Neural progenitor cell (in vitro differentiated cells): ENCODE data around the gene LACTBL1. TPM values are rescaled to one million over a fixed set of nuclear protein-coding genes. Genes with fewer than 3 reads are reported as not detected.

Experiments
- DNase-seq: peaks from one replicate; pipeline ENCODE4 v3.0.0-alpha.2; 2016; ENCODE audit warnings: low spot score
- H2AFZ ChIP-seq: fragments of 200-600 bp; sonication (generic); replicated peaks from 2 replicates; pipeline ENCODE4 v1.6.1; 2016; ENCODE audit warnings: antibody characterized with exemption
- H3F3A ChIP-seq: fragments of 200-600 bp; sonication (generic); 2 replicates; pipeline ENCODE4 v1.6.1; 2016; ENCODE audit warnings: antibody characterized with exemption, low read depth
- H3K27ac ChIP-seq: fragments of 200-600 bp; sonication (generic); 2 replicates; pipeline ENCODE4 v1.5.1; 2016; ENCODE audit warnings: mild to moderate bottlenecking
- H3K27me3 ChIP-seq: fragments of 200-600 bp; sonication (generic); 2 replicates; pipeline ENCODE4 v1.6.1; 2016; ENCODE audit warnings: mild to moderate bottlenecking, moderate library complexity
- H3K36me3 ChIP-seq: fragments of 200-600 bp; sonication (generic); 2 replicates; pipeline ENCODE4 v1.5.1; 2016
- H3K4me1 ChIP-seq: fragments of 200-600 bp; sonication (generic); 2 replicates; pipeline ENCODE4 v1.6.1; 2016; ENCODE audit warnings: mixed run types
- H3K4me2 ChIP-seq: fragments of 200-600 bp; sonication (generic); 2 replicates; pipeline ENCODE4 v1.6.1; 2016
- H3K4me3 ChIP-seq: fragments of 200-600 bp; sonication (generic); 2 replicates; pipeline ENCODE4 v1.5.1; 2016
- H3K79me2 ChIP-seq: fragments of 200-600 bp; sonication (generic); 2 replicates; pipeline ENCODE4 v1.6.1; 2016; ENCODE audit warnings: low read depth
- H3K9ac ChIP-seq: fragments of 200-600 bp; sonication (generic); 2 replicates; pipeline ENCODE4 v1.6.1; 2016
- H3K9me3 ChIP-seq: fragments of 200-600 bp; sonication (generic); 2 replicates; pipeline ENCODE4 v1.5.1; 2016; ENCODE audit warnings: low read depth
- H4K20me1 ChIP-seq: fragments of 200-600 bp; sonication (generic); 2 replicates; pipeline ENCODE4 v1.6.1; 2016; ENCODE audit warnings: low read depth
- H3K27ac Mint-ChIP-seq: 3 replicates; pipeline ENCODE4 v1.8.0; 2021; ENCODE audit warnings: mixed read lengths
- H3K27me3 Mint-ChIP-seq: 2 replicates; pipeline ENCODE4 v1.8.0; 2022; ENCODE audit warnings: low read depth, mild to moderate bottlenecking, inconsistent platforms, moderate library complexity, mixed read lengths; ENCODE audit not compliant: insufficient read depth
- H3K36me3 Mint-ChIP-seq: 3 replicates; pipeline ENCODE4 v1.8.0; 2021; ENCODE audit warnings: mixed read lengths
- H3K4me1 Mint-ChIP-seq: 3 replicates; pipeline ENCODE4 v1.8.0; 2021; ENCODE audit warnings: mixed read lengths
- H3K4me3 Mint-ChIP-seq: 3 replicates; pipeline ENCODE4 v1.8.0; 2021; ENCODE audit warnings: mild to moderate bottlenecking, moderate library complexity, mixed read lengths
- H3K9me3 Mint-ChIP-seq: 3 replicates; pipeline ENCODE4 v1.8.0; 2020; ENCODE audit warnings: mixed read lengths
- CTCF ChIP-seq: fragments of 200-600 bp; sonication (generic); IDR thresholded peaks from 2 replicates; pipeline ENCODE4 v1.5.1; 2017; ENCODE audit warnings: antibody characterized with exemption, mild to moderate bottlenecking
- EZH2 ChIP-seq: fragments of 200-600 bp; sonication (generic); IDR thresholded peaks from 2 replicates; pipeline ENCODE4 v1.6.1; 2017; ENCODE audit warnings: antibody characterized with exemption, mild to moderate bottlenecking, moderate library complexity
- EZH2phosphoT487 ChIP-seq: fragments of 200-600 bp; sonication (generic); IDR thresholded peaks from 2 replicates; pipeline ENCODE4 v1.6.1; 2017; ENCODE audit warnings: antibody characterized with exemption
- total RNA-seq: library from RNA; depleted of rRNA; stranded (reverse); fragments of >200 nt; gene quantifications from 2 replicates; pipeline ENCODE4 v1.2.3, GENCODE V29; 2015; ENCODE audit warnings: low replicate concordance

The LACTBL1 gene
- total RNA-seq, 1 donor from 2014 or later = not detected

GRCh38 chr1:22907528-22907927 is 65.1 kb downstream of the LACTBL1 start:
- Histone ChIP-seq H3K9me3 (no peaks in the 10 kb centered on the region), H3F3A (no peaks in the 10 kb centered on the region), H3K4me3 (no peak overlapping the region), H2AFZ (no peak overlapping the region), H3K79me2 (no peaks in the 10 kb centered on the region), H3K36me3 (no peaks in the 10 kb centered on the region), H3K27ac (no peak overlapping the region), H3K4me2 (no peak overlapping the region), H4K20me1 (no peaks in the 10 kb centered on the region), H3K27me3 (no peaks in the 10 kb centered on the region), H3K4me1 (no peaks in the 10 kb centered on the region), H3K9ac (no peak overlapping the region)
- DNase-seq = no peak
- no peak overlapping the region for H3K27ac Mint-ChIP-seq
- no peaks in the 10 kb centered on the region for H3K4me1 Mint-ChIP-seq
- H3K4me3 Mint-ChIP-seq = no peak overlapping the region
- H3K27me3 Mint-ChIP-seq = peaks cover 2% of the 10 kb centered on the region
- no peaks in the 10 kb centered on the region for H3K9me3 Mint-ChIP-seq
- TF ChIP-seq EZH2 (no peak), EZH2phosphoT487 (no peak), CTCF (no peak)
- H3K36me3 Mint-ChIP-seq = peaks cover 22% of the 10 kb centered on the region

DNA sequence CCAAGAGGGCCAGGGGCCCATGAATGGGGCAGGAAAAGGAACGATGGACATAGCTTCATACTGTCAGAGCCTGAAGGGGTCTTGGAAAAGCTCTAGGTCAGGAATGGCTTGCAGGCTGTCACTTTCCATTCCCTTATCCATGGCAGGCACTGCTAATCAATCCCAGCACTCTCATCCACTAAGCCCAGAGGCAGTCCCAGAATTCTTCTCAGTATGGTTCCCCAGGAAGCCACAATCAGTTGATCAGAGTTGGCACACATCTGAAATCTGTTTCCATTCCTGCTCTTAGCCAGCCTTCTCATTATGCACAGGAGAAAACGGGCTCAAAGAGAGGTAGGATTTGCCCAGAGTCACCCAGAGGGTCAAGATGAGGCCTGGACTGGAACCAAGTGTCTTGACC is 65.7 kb downstream of the LACTBL1 start:
- H2AFZ ChIP-seq = no peak overlapping the region
- Mint-ChIP-seq H3K36me3 (peaks cover 22% of the 10 kb centered on the region), H3K4me1 (no peaks in the 10 kb centered on the region), H3K9me3 (no peaks in the 10 kb centered on the region), H3K27ac (no peak overlapping the region), H3K27me3 (peaks cover 2% of the 10 kb centered on the region), H3K4me3 (no peak overlapping the region)
- TF ChIP-seq CTCF = no peak
- TF ChIP-seq EZH2 = no peak
- no peak for TF ChIP-seq EZH2phosphoT487
- DNase-seq = no peak
- H3K9me3 ChIP-seq = no peaks in the 10 kb centered on the region
- no peaks in the 10 kb centered on the region for H3K4me1 ChIP-seq
- no peak overlapping the region for H3K4me2 ChIP-seq
- H3K9ac ChIP-seq = no peak overlapping the region
- H3K4me3 ChIP-seq = no peak overlapping the region
- no peaks in the 10 kb centered on the region for H4K20me1 ChIP-seq
- H3K27ac ChIP-seq = no peak overlapping the region
- H3K79me2 ChIP-seq = no peaks in the 10 kb centered on the region
- H3K36me3 ChIP-seq = no peaks in the 10 kb centered on the region
- H3K27me3 ChIP-seq = no peaks in the 10 kb centered on the region
- H3F3A ChIP-seq = no peaks in the 10 kb centered on the region

DNA sequence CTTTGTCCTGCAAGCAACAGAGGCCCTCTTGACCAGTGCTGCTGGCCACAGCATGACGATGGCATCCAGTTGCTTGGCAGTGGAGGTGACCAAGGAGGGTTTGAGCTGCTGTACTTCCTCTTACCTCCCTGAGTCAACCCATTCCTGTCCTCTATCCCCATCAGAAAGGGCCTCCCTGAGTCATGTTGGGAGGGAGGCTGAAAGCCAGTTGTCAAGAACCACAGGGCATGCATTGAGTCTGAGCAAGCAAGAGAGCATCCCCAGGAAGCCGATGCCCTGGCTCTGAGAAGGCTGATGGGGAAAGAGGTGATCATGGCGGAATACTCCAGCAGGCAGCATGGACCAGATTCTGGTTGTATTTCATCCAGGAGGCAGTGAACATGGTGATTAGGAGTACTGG is 69.6 kb downstream of the LACTBL1 start:
- Histone ChIP-seq H4K20me1 (no peaks in the 10 kb centered on the region), H3K27ac (no peak overlapping the region), H3K79me2 (no peaks in the 10 kb centered on the region), H3K27me3 (no peaks in the 10 kb centered on the region), H3K9me3 (no peaks in the 10 kb centered on the region), H3K9ac (no peak overlapping the region), H3K4me1 (no peaks in the 10 kb centered on the region), H3F3A (no peaks in the 10 kb centered on the region), H2AFZ (no peak overlapping the region), H3K4me3 (no peak overlapping the region), H3K4me2 (no peak overlapping the region), H3K36me3 (no peaks in the 10 kb centered on the region)
- H3K27me3 Mint-ChIP-seq = peaks cover 2% of the 10 kb centered on the region
- no peak for DNase-seq
- H3K4me3 Mint-ChIP-seq = no peak overlapping the region
- no peak for TF ChIP-seq EZH2phosphoT487
- TF ChIP-seq CTCF = no peak
- no peak for TF ChIP-seq EZH2
- no peaks in the 10 kb centered on the region for H3K9me3 Mint-ChIP-seq
- peaks cover 15% of the 10 kb centered on the region for H3K36me3 Mint-ChIP-seq
- no peak overlapping the region for H3K27ac Mint-ChIP-seq
- no peaks in the 10 kb centered on the region for H3K4me1 Mint-ChIP-seq

Other genes starting within 250 kb of the LACTBL1 start
- not detected in 2 replicates for gene TEX46, start 43.0 kb upstream of the LACTBL1 start, total RNA-seq
- gene KDM1A, start 46.6 kb upstream of the LACTBL1 start, total RNA-seq = 329 and 332 TPM in 2 replicates
- gene LUZP1, start 196.0 kb upstream of the LACTBL1 start, total RNA-seq = 38.0 and 39.1 TPM in 2 replicates
- gene HTR1D, start 244.6 kb upstream of the LACTBL1 start, total RNA-seq = 1.1 and 2.0 TPM in 2 replicates